HG02870 (cell line): ENCODE results near the gene LTBP1.
"Not testable (repeated sequence)": the region's sequence is repeated elsewhere in the genome, so short reads cannot be mapped to it uniquely, and the experiment has no call there.

Experiments used
- ATAC-seq: cut with Tn5 transposase; IDR thresholded peaks from one replicate; pipeline ENCODE4 v1.9.1; 2021; ENCODE audit warnings: mild to moderate bottlenecking, moderate library complexity; ENCODE audit not compliant: unreplicated experiment

Gene LTBP1

GRCh38 chr2:33389695-33390094 lies 442.9 kb downstream of the LTBP1 start:
- not testable (repeated sequence) for ATAC-seq

- ATAC-seq: no peak
These were observed 444.9 kb downstream of the LTBP1 start for GRCh38 chr2:33391529-33392255.

- ATAC-seq: no peak
These were observed 445.6 kb downstream of the LTBP1 start for GRCh38 chr2:33392366-33392765.

- ATAC-seq: no peak
These were observed 448.3 kb downstream of the LTBP1 start for GRCh38 chr2:33395034-33395433.

GRCh38 chr2:33395655-33396249 lies 449.0 kb downstream of the LTBP1 start:
- no peak for ATAC-seq

GRCh38 chr2:33404321-33404720 lies 457.6 kb downstream of the LTBP1 start:
- no peak for ATAC-seq

- ATAC-seq: no peak
These were observed 459.9 kb downstream of the LTBP1 start for GRCh38 chr2:33406622-33407021.

GRCh38 chr2:33408109-33408508 lies 461.4 kb downstream of the LTBP1 start:
- no peak for ATAC-seq

GRCh38 chr2:33409417-33409955 lies 462.7 kb downstream of the LTBP1 start:
- no peak for ATAC-seq

- no peak for ATAC-seq
These were observed 465.0 kb downstream of the LTBP1 start for GRCh38 chr2:33411765-33412164.

- no peak for ATAC-seq
These were observed 466.2 kb downstream of the LTBP1 start for GRCh38 chr2:33412920-33413319.

- ATAC-seq: no peak
These were observed 472.9 kb downstream of the LTBP1 start for GRCh38 chr2:33419581-33420200.

- ATAC-seq: no peak
These were observed 474.0 kb downstream of the LTBP1 start for GRCh38 chr2:33420726-33421125.

- no peak for ATAC-seq
These were observed 475.1 kb downstream of the LTBP1 start for GRCh38 chr2:33421820-33422219.

- ATAC-seq: no peak
These were observed 478.4 kb downstream of the LTBP1 start for GRCh38 chr2:33425161-33425560.

- ATAC-seq: no peak
These were observed 478.9 kb downstream of the LTBP1 start for GRCh38 chr2:33425586-33426031.

GRCh38 chr2:33426666-33427231 lies 480.0 kb downstream of the LTBP1 start:
- ATAC-seq: no peak

- ATAC-seq: no peak
These were observed 483.3 kb downstream of the LTBP1 start for GRCh38 chr2:33430077-33430476.

GRCh38 chr2:33430856-33431255 lies 484.1 kb downstream of the LTBP1 start:
- ATAC-seq: no peak

- ATAC-seq: no peak
These were observed 486.1 kb downstream of the LTBP1 start for GRCh38 chr2:33432871-33433270.
